H9 (cell line): ENCODE data around the gene ZSWIM6. TPM values are rescaled to one million over a fixed set of nuclear protein-coding genes. Genes with fewer than 3 reads are reported as not detected.

ENCODE experiments used
- DNase-seq: peaks from one replicate; pipeline ENCODE4 v3.0.0-alpha.2; 2017
- H2AFZ ChIP-seq: one replicate; pipeline ENCODE4 v1.6.1; 2013; ENCODE audit warnings: mild to moderate bottlenecking, low read length, control low read depth, moderate library complexity
- H2AK5ac ChIP-seq: 2 replicates; pipeline ENCODE4 v1.6.1; 2013; ENCODE audit warnings: low read length, control low read depth, mixed read lengths; ENCODE audit not compliant: insufficient read length
- H2BK120ac ChIP-seq: one replicate; pipeline ENCODE4 v1.6.1; 2013; ENCODE audit warnings: low read depth, mild to moderate bottlenecking, low read length, control low read depth, inconsistent platforms; ENCODE audit not compliant: poor library complexity, severe bottlenecking
- H2BK12ac ChIP-seq: 2 replicates; pipeline ENCODE4 v1.6.1; 2013; ENCODE audit warnings: low read length, control low read depth, mixed read lengths, low read depth; ENCODE audit not compliant: insufficient read length
- H2BK15ac ChIP-seq: 2 replicates; pipeline ENCODE4 v1.6.1; 2013; ENCODE audit warnings: low read depth, low read length, control low read depth
- H2BK20ac ChIP-seq: one replicate; pipeline ENCODE4 v1.6.1; 2013; ENCODE audit warnings: low read depth, mild to moderate bottlenecking, low read length, control low read depth, inconsistent platforms; ENCODE audit not compliant: poor library complexity, severe bottlenecking
- H2BK5ac ChIP-seq: 2 replicates; pipeline ENCODE4 v1.6.1; 2013; ENCODE audit warnings: low read length, control low read depth, mixed read lengths; ENCODE audit not compliant: insufficient read length
- H3K14ac ChIP-seq: 2 replicates; pipeline ENCODE4 v1.6.1; 2013; ENCODE audit warnings: low read length, control low read depth; ENCODE audit not compliant: insufficient read depth
- H3K18ac ChIP-seq: 2 replicates; pipeline ENCODE4 v1.6.1; 2013; ENCODE audit warnings: low read depth, mild to moderate bottlenecking, mixed read lengths, low read length, control low read depth; ENCODE audit not compliant: insufficient read length
- H3K23ac ChIP-seq: 2 replicates; pipeline ENCODE4 v1.6.1; 2013; ENCODE audit warnings: low read length, control low read depth, mixed read lengths, low read depth; ENCODE audit not compliant: insufficient read length
- H3K23me2 ChIP-seq: 2 replicates; pipeline ENCODE4 v1.6.1; 2013; ENCODE audit warnings: low read depth, mild to moderate bottlenecking, mixed read lengths, low read length, control low read depth; ENCODE audit not compliant: insufficient read length, poor library complexity, severe bottlenecking
- H3K27ac ChIP-seq: 2 replicates; pipeline ENCODE4 v1.5.1; 2013; ENCODE audit warnings: low read length, control low read depth, mixed read lengths, low read depth; ENCODE audit not compliant: insufficient read length
- H3K27me3 ChIP-seq: 2 replicates; pipeline ENCODE4 v1.6.1; 2013; ENCODE audit warnings: low read length, control low read depth, inconsistent platforms; ENCODE audit not compliant: insufficient read depth
- H3K4ac ChIP-seq: 2 replicates; pipeline ENCODE4 v1.6.1; 2013; ENCODE audit warnings: low read depth, mild to moderate bottlenecking, control low read depth, inconsistent platforms, low read length, moderate library complexity
- H3K4me1 ChIP-seq: 2 replicates; pipeline ENCODE4 v1.6.1; 2013; ENCODE audit warnings: low read length, control low read depth, inconsistent platforms; ENCODE audit not compliant: insufficient read depth
- H3K4me2 ChIP-seq: 2 replicates; pipeline ENCODE4 v1.6.1; 2013; ENCODE audit warnings: low read length, control low read depth, mixed read lengths; ENCODE audit not compliant: insufficient read length, insufficient read depth
- H3K56ac ChIP-seq: 2 replicates; pipeline ENCODE4 v1.6.1; 2013; ENCODE audit warnings: low read depth, mild to moderate bottlenecking, mixed read lengths, low read length, control low read depth; ENCODE audit not compliant: insufficient read length
- H3K79me1 ChIP-seq: 2 replicates; pipeline ENCODE4 v1.6.1; 2013; ENCODE audit warnings: low read depth, mild to moderate bottlenecking, moderate library complexity, low read length, control low read depth, inconsistent platforms; ENCODE audit not compliant: insufficient read depth, poor library complexity, severe bottlenecking
- H3K79me2 ChIP-seq: 2 replicates; pipeline ENCODE4 v1.6.1; 2013; ENCODE audit warnings: low read length, control low read depth, inconsistent platforms; ENCODE audit not compliant: insufficient read depth
- H3K9ac ChIP-seq: 2 replicates; pipeline ENCODE4 v1.6.1; 2013; ENCODE audit warnings: low read length, control low read depth, mixed read lengths; ENCODE audit not compliant: insufficient read length; ENCODE audit errors: extremely low read depth
- H3K9me3 ChIP-seq: one replicate; pipeline ENCODE4 v1.6.1; 2013; ENCODE audit warnings: low read depth, low read length, inconsistent platforms; ENCODE audit not compliant: control insufficient read depth
- H3T11ph ChIP-seq: one replicate; pipeline ENCODE4 v1.6.1; 2013; ENCODE audit warnings: mild to moderate bottlenecking, low read length, control low read depth, inconsistent platforms
- H4K20me1 ChIP-seq: one replicate; pipeline ENCODE4 v1.6.1; 2013; ENCODE audit not compliant: control insufficient read depth, insufficient read length, insufficient read depth
- H4K5ac ChIP-seq: 2 replicates; pipeline ENCODE4 v1.6.1; 2013; ENCODE audit warnings: low read depth, mild to moderate bottlenecking, mixed read lengths, low read length, control low read depth; ENCODE audit not compliant: insufficient read length
- H4K8ac ChIP-seq: replicated peaks from 2 replicates; pipeline ENCODE4 v1.6.1; 2013; ENCODE audit warnings: low read length, control low read depth, mixed read lengths, low read depth; ENCODE audit not compliant: insufficient read length
- H4K91ac ChIP-seq: 2 replicates; pipeline ENCODE4 v1.6.1; 2013; ENCODE audit warnings: low read depth, mild to moderate bottlenecking, moderate library complexity, mixed read lengths, low read length, control low read depth; ENCODE audit not compliant: insufficient read length
- H3K27ac Mint-ChIP-seq, 3 experiments: 2 replicates in 2 of 3; 3 replicates in 1 of 3; pipeline ENCODE4 v1.8.0; 2020 to 2021; ENCODE audit warnings: mixed read lengths in 3 of 3, mild to moderate bottlenecking in 1 of 3, moderate library complexity in 1 of 3
- H3K27me3 Mint-ChIP-seq: 2 replicates; pipeline ENCODE4 v1.8.0; 2021; ENCODE audit warnings: low read depth, mild to moderate bottlenecking, moderate library complexity, mixed read lengths
- H3K36me3 Mint-ChIP-seq, 3 experiments: 2 replicates in 2 of 3; 3 replicates in 1 of 3; pipeline ENCODE4 v1.8.0; 2020 to 2021; ENCODE audit warnings: low read depth in 3 of 3, mixed read lengths in 3 of 3; ENCODE audit not compliant: insufficient read depth in 1 of 3
- H3K4me1 Mint-ChIP-seq, 2 experiments: 2 replicates each; pipeline ENCODE4 v1.8.0; 2020; ENCODE audit warnings: mixed read lengths in 2 of 2
- H3K4me3 Mint-ChIP-seq, 2 experiments: 2 replicates in 1 of 2; 3 replicates in 1 of 2; pipeline ENCODE4 v1.8.0; 2020 to 2021; ENCODE audit warnings: mild to moderate bottlenecking in 2 of 2, mixed read lengths in 2 of 2, moderate library complexity in 1 of 2
- H3K9me3 Mint-ChIP-seq, 2 experiments: 2 replicates in 1 of 2; 3 replicates in 1 of 2; pipeline ENCODE4 v1.8.0; 2020; ENCODE audit warnings: mild to moderate bottlenecking in 2 of 2, mixed read lengths in 2 of 2, moderate library complexity in 1 of 2
- CTCF ChIP-seq: fragments of 200-600 bp; sonication (generic); conservative IDR thresholded peaks from 3 replicates; pipeline ENCODE4 v1.8.0; 2021; ENCODE audit warnings: antibody characterized with exemption, mild to moderate bottlenecking
- WGBS: extraction: QIAGEN DNeasy Blood & Tissue Kit; methylation state at CpG from one replicate; pipeline ENCODE4 v1.1.7; 2013; ENCODE audit warnings: missing lambda C conversion rate, low lambda C conversion rate, mixed read lengths; ENCODE audit not compliant: insufficient read length; ENCODE audit errors: extremely low coverage; 5-methylcytosine and 5-hydroxymethylcytosine counted together
- total RNA-seq: library from RNA; stranded (reverse); gene quantifications from 2 replicates; pipeline ENCODE4 v1.2.1, GENCODE V29; 2021

ZSWIM6 gene
- total RNA-seq, 1 experiment from 2014 or later: 11.5 TPM

GRCh38 chr5:61397937-61398336 lies 65.9 kb downstream of the ZSWIM6 start:
- Mint-ChIP-seq H3K9me3 (peaks cover 3 to 7% of the 10 kb centered on the region in 2 experiments; a peak in 3 of 5 replicates), H3K36me3 (peaks cover 0 to 9% (median 9%) of the 10 kb centered on the region in 3 experiments; a peak in 4 of 7 replicates), H3K4me3 (no peak overlapping the region), H3K27ac (no peak overlapping the region), H3K27me3 (no peaks in the 10 kb centered on the region), H3K4me1 (peaks cover 25 to 35% of the 10 kb centered on the region in 2 experiments)
- Histone ChIP-seq H3K4me2 (no peak overlapping the region), H4K91ac (no peak overlapping the region), H3K14ac (no peak overlapping the region), H4K20me1 (no peaks in the 10 kb centered on the region), H3K23ac (no peak overlapping the region), H3T11ph (no peak overlapping the region), H4K8ac (no peak overlapping the region), H3K9ac (no peak overlapping the region), H3K79me1 (no peaks in the 10 kb centered on the region), H2BK5ac (no peak overlapping the region), H3K18ac (no peak overlapping the region), H3K9me3 (no peaks in the 10 kb centered on the region), H3K4me1 (no peaks in the 10 kb centered on the region; the same call in 1 of the 2 replicates), H3K4ac (no peak overlapping the region), H3K27me3 (no peaks in the 10 kb centered on the region), H4K5ac (no peak overlapping the region), H2BK12ac (no peak overlapping the region), H3K56ac (no peak overlapping the region), H2BK120ac (no peak overlapping the region), H3K23me2 (no peaks in the 10 kb centered on the region), H3K79me2 (peaks cover 4% of the 10 kb centered on the region; the same call in 1 of the 2 replicates), H3K27ac (no peak overlapping the region), H2AK5ac (no peak overlapping the region), H2BK20ac (no peak overlapping the region), H2AFZ (no peak overlapping the region), H2BK15ac (no peak overlapping the region)
- no CpG with 5 or more reads among the region's 2 CpGs for WGBS
- DNase-seq: no peak
- TF ChIP-seq CTCF: no peak
